Neural progenitor cell (in vitro differentiated cells): ENCODE data around the gene MTG2. TPM values are rescaled to one million over a fixed set of nuclear protein-coding genes. Genes with fewer than 3 reads are reported as not detected.

Source experiments
- DNase-seq: peaks from one replicate; pipeline ENCODE4 v3.0.0-alpha.2; 2016; ENCODE audit warnings: low spot score
- H2AFZ ChIP-seq: fragments of 200-600 bp; sonication (generic); replicated peaks from 2 replicates; pipeline ENCODE4 v1.6.1; 2016; ENCODE audit warnings: antibody characterized with exemption
- H3F3A ChIP-seq: fragments of 200-600 bp; sonication (generic); 2 replicates; pipeline ENCODE4 v1.6.1; 2016; ENCODE audit warnings: antibody characterized with exemption, low read depth
- H3K27ac ChIP-seq: fragments of 200-600 bp; sonication (generic); 2 replicates; pipeline ENCODE4 v1.5.1; 2016; ENCODE audit warnings: mild to moderate bottlenecking
- H3K27me3 ChIP-seq: fragments of 200-600 bp; sonication (generic); 2 replicates; pipeline ENCODE4 v1.6.1; 2016; ENCODE audit warnings: mild to moderate bottlenecking, moderate library complexity
- H3K36me3 ChIP-seq: fragments of 200-600 bp; sonication (generic); 2 replicates; pipeline ENCODE4 v1.5.1; 2016
- H3K4me1 ChIP-seq: fragments of 200-600 bp; sonication (generic); 2 replicates; pipeline ENCODE4 v1.6.1; 2016; ENCODE audit warnings: mixed run types
- H3K4me2 ChIP-seq: fragments of 200-600 bp; sonication (generic); 2 replicates; pipeline ENCODE4 v1.6.1; 2016
- H3K4me3 ChIP-seq: fragments of 200-600 bp; sonication (generic); 2 replicates; pipeline ENCODE4 v1.5.1; 2016
- H3K79me2 ChIP-seq: fragments of 200-600 bp; sonication (generic); 2 replicates; pipeline ENCODE4 v1.6.1; 2016; ENCODE audit warnings: low read depth
- H3K9ac ChIP-seq: fragments of 200-600 bp; sonication (generic); 2 replicates; pipeline ENCODE4 v1.6.1; 2016
- H3K9me3 ChIP-seq: fragments of 200-600 bp; sonication (generic); 2 replicates; pipeline ENCODE4 v1.5.1; 2016; ENCODE audit warnings: low read depth
- H4K20me1 ChIP-seq: fragments of 200-600 bp; sonication (generic); 2 replicates; pipeline ENCODE4 v1.6.1; 2016; ENCODE audit warnings: low read depth
- H3K27ac Mint-ChIP-seq: 3 replicates; pipeline ENCODE4 v1.8.0; 2021; ENCODE audit warnings: mixed read lengths
- H3K27me3 Mint-ChIP-seq: 2 replicates; pipeline ENCODE4 v1.8.0; 2022; ENCODE audit warnings: low read depth, mild to moderate bottlenecking, inconsistent platforms, moderate library complexity, mixed read lengths; ENCODE audit not compliant: insufficient read depth
- H3K36me3 Mint-ChIP-seq: 3 replicates; pipeline ENCODE4 v1.8.0; 2021; ENCODE audit warnings: mixed read lengths
- H3K4me1 Mint-ChIP-seq: 3 replicates; pipeline ENCODE4 v1.8.0; 2021; ENCODE audit warnings: mixed read lengths
- H3K4me3 Mint-ChIP-seq: 3 replicates; pipeline ENCODE4 v1.8.0; 2021; ENCODE audit warnings: mild to moderate bottlenecking, moderate library complexity, mixed read lengths
- H3K9me3 Mint-ChIP-seq: 3 replicates; pipeline ENCODE4 v1.8.0; 2020; ENCODE audit warnings: mixed read lengths
- CTCF ChIP-seq: fragments of 200-600 bp; sonication (generic); IDR thresholded peaks from 2 replicates; pipeline ENCODE4 v1.5.1; 2017; ENCODE audit warnings: antibody characterized with exemption, mild to moderate bottlenecking
- EZH2 ChIP-seq: fragments of 200-600 bp; sonication (generic); IDR thresholded peaks from 2 replicates; pipeline ENCODE4 v1.6.1; 2017; ENCODE audit warnings: antibody characterized with exemption, mild to moderate bottlenecking, moderate library complexity
- EZH2phosphoT487 ChIP-seq: fragments of 200-600 bp; sonication (generic); IDR thresholded peaks from 2 replicates; pipeline ENCODE4 v1.6.1; 2017; ENCODE audit warnings: antibody characterized with exemption
- total RNA-seq: library from RNA; depleted of rRNA; stranded (reverse); fragments of >200 nt; gene quantifications from 2 replicates; pipeline ENCODE4 v1.2.3, GENCODE V29; 2015; ENCODE audit warnings: low replicate concordance

The MTG2 gene
- total RNA-seq, 1 donor from 2014 or later: 16.2 TPM

GRCh38 chr20:62233684-62234083 is 50.9 kb downstream of the MTG2 start:
- H3K4me3 Mint-ChIP-seq: no peak overlapping the region
- Histone ChIP-seq H3K4me2 (no peak overlapping the region), H3F3A (peaks cover 14% of the 10 kb centered on the region), H4K20me1 (peaks cover under 1% of the 10 kb centered on the region), H3K4me3 (no peak overlapping the region), H3K27me3 (no peaks in the 10 kb centered on the region), H3K9me3 (no peaks in the 10 kb centered on the region), H3K79me2 (peaks cover under 1% of the 10 kb centered on the region), H3K4me1 (peaks cover 20% of the 10 kb centered on the region), H3K36me3 (no peaks in the 10 kb centered on the region), H3K9ac (no peak overlapping the region), H2AFZ (no peak overlapping the region), H3K27ac (no peak overlapping the region)
- H3K27ac Mint-ChIP-seq: peak overlapping the region; percentile 72
- DNase-seq: no peak
- H3K4me1 Mint-ChIP-seq: peaks cover 37% of the 10 kb centered on the region
- H3K36me3 Mint-ChIP-seq: no peaks in the 10 kb centered on the region
- H3K27me3 Mint-ChIP-seq: peaks cover 4% of the 10 kb centered on the region
- TF ChIP-seq EZH2phosphoT487 (no peak), CTCF (no peak), EZH2 (no peak)
- H3K9me3 Mint-ChIP-seq: no peaks in the 10 kb centered on the region

GRCh38 chr20:62234339-62234738 is 51.5 kb downstream of the MTG2 start:
- no peak overlapping the region for H3K4me2 ChIP-seq
- peaks cover 40% of the 10 kb centered on the region for H3K4me1 Mint-ChIP-seq
- H2AFZ ChIP-seq: no peak overlapping the region
- peaks cover 12% of the 10 kb centered on the region for H3F3A ChIP-seq
- H3K79me2 ChIP-seq: peaks cover 7% of the 10 kb centered on the region
- H3K27me3 ChIP-seq: no peaks in the 10 kb centered on the region
- no peak for TF ChIP-seq CTCF
- no peak for TF ChIP-seq EZH2
- TF ChIP-seq EZH2phosphoT487: no peak
- no peak overlapping the region for H3K4me3 ChIP-seq
- H3K9me3 Mint-ChIP-seq: no peaks in the 10 kb centered on the region
- H3K36me3 ChIP-seq: no peaks in the 10 kb centered on the region
- no peaks in the 10 kb centered on the region for H3K36me3 Mint-ChIP-seq
- peaks cover 7% of the 10 kb centered on the region for H4K20me1 ChIP-seq
- H3K27ac Mint-ChIP-seq: no peak overlapping the region
- no peak for DNase-seq
- no peaks in the 10 kb centered on the region for H3K9me3 ChIP-seq
- H3K4me3 Mint-ChIP-seq: no peak overlapping the region
- peaks cover 21% of the 10 kb centered on the region for H3K4me1 ChIP-seq
- peaks cover 4% of the 10 kb centered on the region for H3K27me3 Mint-ChIP-seq
- H3K9ac ChIP-seq: no peak overlapping the region
- H3K27ac ChIP-seq: no peak overlapping the region

- Mint-ChIP-seq H3K27me3 (peaks cover 4% of the 10 kb centered on the region), H3K36me3 (no peaks in the 10 kb centered on the region), H3K4me1 (peaks cover 47% of the 10 kb centered on the region), H3K9me3 (no peaks in the 10 kb centered on the region), H3K4me3 (peak overlapping the region; percentile 66), H3K27ac (peak overlapping the region; percentile 95)
- H3K4me2 ChIP-seq: no peak overlapping the region
- H3K79me2 ChIP-seq: peaks cover 16% of the 10 kb centered on the region
- no peaks in the 10 kb centered on the region for H3K36me3 ChIP-seq
- no peaks in the 10 kb centered on the region for H3K27me3 ChIP-seq
- H3K9me3 ChIP-seq: no peaks in the 10 kb centered on the region
- no peak overlapping the region for H3K27ac ChIP-seq
- peaks cover 16% of the 10 kb centered on the region for H4K20me1 ChIP-seq
- no peak for DNase-seq
- no peak overlapping the region for H3K4me3 ChIP-seq
- peaks cover 12% of the 10 kb centered on the region for H3F3A ChIP-seq
- no peak overlapping the region for H3K9ac ChIP-seq
- H3K4me1 ChIP-seq: peaks cover 23% of the 10 kb centered on the region
- TF ChIP-seq EZH2 (no peak), EZH2phosphoT487 (no peak), CTCF (no peak)
- no peak overlapping the region for H2AFZ ChIP-seq
These were observed 52.4 kb downstream of the MTG2 start for GRCh38 chr20:62235001-62235776.
